Neural progenitor cell (in vitro differentiated cells): ENCODE data around the gene MGLL.

Experiments
- EZH2 ChIP-seq: fragments of 200-600 bp; sonication (generic); IDR thresholded peaks from 2 replicates; pipeline ENCODE4 v1.6.1; 2017; ENCODE audit warnings: antibody characterized with exemption, mild to moderate bottlenecking, moderate library complexity
- TF ChIP-seq, protein P1 (sequence below): fragments of 200-600 bp; sonication (generic); IDR thresholded peaks from 2 replicates; pipeline ENCODE4 v1.5.1; 2017; ENCODE audit warnings: antibody characterized with exemption, mild to moderate bottlenecking

DNA sequence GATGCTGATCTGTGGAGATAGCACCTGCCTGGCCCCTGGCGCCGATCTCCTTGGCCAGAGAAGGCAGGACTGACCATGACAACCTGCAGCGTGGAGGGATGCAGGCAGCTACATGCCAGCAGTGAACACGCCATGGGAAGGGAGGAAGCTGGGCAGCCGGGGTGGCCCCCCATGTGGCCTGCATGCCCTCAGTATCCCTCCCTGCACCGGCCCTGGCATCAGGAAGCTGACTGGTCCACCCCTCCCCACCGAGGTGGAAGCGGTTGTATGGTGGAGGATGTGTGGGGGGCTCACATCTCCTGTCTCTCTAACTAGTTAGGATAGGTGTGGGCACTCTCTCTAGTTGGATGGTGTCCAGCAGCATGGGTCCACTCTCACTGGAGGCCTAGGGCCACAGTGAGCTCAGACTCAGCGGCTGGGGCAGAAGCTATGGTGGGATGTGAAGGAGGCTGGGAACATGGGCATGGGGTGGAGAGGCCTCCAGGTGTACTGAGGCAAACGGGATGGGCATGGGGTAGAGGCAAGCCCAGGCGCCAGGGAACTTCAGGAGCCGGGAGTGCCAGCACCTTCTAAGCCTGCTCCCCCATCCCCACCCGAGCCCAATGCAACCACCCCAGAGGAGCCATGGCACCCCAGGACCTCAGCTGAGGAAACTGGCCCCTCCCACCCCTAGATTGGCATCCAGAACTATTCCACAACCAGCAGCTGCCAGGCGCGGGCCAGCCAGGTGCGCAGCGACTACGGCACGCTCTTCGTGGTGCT is 151.4 kb downstream of the MGLL start:
- TF ChIP-seq, protein P1, sequence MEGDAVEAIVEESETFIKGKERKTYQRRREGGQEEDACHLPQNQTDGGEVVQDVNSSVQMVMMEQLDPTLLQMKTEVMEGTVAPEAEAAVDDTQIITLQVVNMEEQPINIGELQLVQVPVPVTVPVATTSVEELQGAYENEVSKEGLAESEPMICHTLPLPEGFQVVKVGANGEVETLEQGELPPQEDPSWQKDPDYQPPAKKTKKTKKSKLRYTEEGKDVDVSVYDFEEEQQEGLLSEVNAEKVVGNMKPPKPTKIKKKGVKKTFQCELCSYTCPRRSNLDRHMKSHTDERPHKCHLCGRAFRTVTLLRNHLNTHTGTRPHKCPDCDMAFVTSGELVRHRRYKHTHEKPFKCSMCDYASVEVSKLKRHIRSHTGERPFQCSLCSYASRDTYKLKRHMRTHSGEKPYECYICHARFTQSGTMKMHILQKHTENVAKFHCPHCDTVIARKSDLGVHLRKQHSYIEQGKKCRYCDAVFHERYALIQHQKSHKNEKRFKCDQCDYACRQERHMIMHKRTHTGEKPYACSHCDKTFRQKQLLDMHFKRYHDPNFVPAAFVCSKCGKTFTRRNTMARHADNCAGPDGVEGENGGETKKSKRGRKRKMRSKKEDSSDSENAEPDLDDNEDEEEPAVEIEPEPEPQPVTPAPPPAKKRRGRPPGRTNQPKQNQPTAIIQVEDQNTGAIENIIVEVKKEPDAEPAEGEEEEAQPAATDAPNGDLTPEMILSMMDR, result no peak
- no peak for TF ChIP-seq EZH2
